HCT116 (cell line): ENCODE results near the gene CHDH. TPM values are rescaled to one million over a fixed set of nuclear protein-coding genes. Genes with fewer than 3 reads are reported as not detected.
A peak's percentile ranks its signal among the peaks of the same experiment; 100 is the strongest.

Experiments
- ATAC-seq: fragments of 200-7000 bp; cut with Tn5 transposase; 2 replicates; pipeline ENCODE4 v1.9.1; 2020; ENCODE audit warnings: mild to moderate bottlenecking, moderate library complexity
- BruUV-seq: library from RNA; stranded (reverse); fragments of 400-500 nt; replicated peaks from 2 replicates; lab custom pipeline; 2021; lab: Mats Ljungman, UMichigan
- CTCF ChIA-PET: fragments of 300-600 bp; sonication (Branson Sonifier 250); formaldehyde crosslinking; loops from one replicate; lab custom pipeline; 2021; ENCODE audit warnings: antibody characterized with exemption; lab: Charles Lee
- POLR2A ChIA-PET: fragments of 300-600, 350-600 bp; sonication (Branson Sonifier 250); formaldehyde crosslinking; loops from one replicate; lab custom pipeline; 2021; ENCODE audit warnings: antibody characterized with exemption; lab: Charles Lee
- RAD21 ChIA-PET, 2 experiments: fragments of 300-600 bp; sonication (Branson Sonifier 250); formaldehyde crosslinking; loops; one replicate each; lab custom pipeline; 2023; ENCODE audit warnings: low total read pairs in 2 of 2; ENCODE audit not compliant: uncharacterized antibody in 2 of 2, unreplicated experiment in 2 of 2, low non-redundant PET in 1 of 2; lab: Charles Lee
- DNase-seq: peaks from one replicate; pipeline ENCODE4 v3.0.0-alpha.2; 2010; ENCODE audit warnings: low read depth, low spot score
- H2AFZ ChIP-seq: fragments of 200-600 bp; shearing (Covaris generic), sonication (generic); 2 replicates; pipeline ENCODE4 v1.6.1; 2017; ENCODE audit warnings: low read depth, mixed run types, mixed read lengths, antibody characterized with exemption, low read length; ENCODE audit not compliant: poor library complexity, severe bottlenecking
- H3K27ac ChIP-seq: 2 replicates; pipeline ENCODE4 v1.5.1; 2012; ENCODE audit warnings: low read depth, low read length
- H3K27me3 ChIP-seq: fragments of 200-600 bp; sonication (generic); 2 replicates; pipeline ENCODE4 v1.6.1; 2016; ENCODE audit warnings: mixed run types, low read length, mixed read lengths; ENCODE audit not compliant: insufficient read depth
- H3K36me3 ChIP-seq, 2 experiments: fragments of 200-500 bp in 1 of 2; fragments of 200-600 bp in 1 of 2; sonication (Bioruptor generic) in 1 of 2; sonication (generic) in 1 of 2; 2 replicates each; pipeline versions ENCODE4 v1.5.1 to v1.6.1; 2014 to 2016; ENCODE audit warnings: low read length in 2 of 2, inconsistent platforms in 1 of 2, mixed read lengths in 1 of 2, mixed run types in 1 of 2; ENCODE audit not compliant: insufficient read depth in 2 of 2, control insufficient read depth in 1 of 2
- H3K4me1 ChIP-seq, 2 experiments: fragments of 200-600 bp in 1 of 2; sonication (generic) in 1 of 2; 2 replicates each; pipeline versions ENCODE4 v1.5.1 to v1.6.1; 2012 to 2017; ENCODE audit warnings: low read length in 2 of 2, inconsistent platforms in 1 of 2, mild to moderate bottlenecking in 1 of 2, mixed read lengths in 1 of 2, mixed run types in 1 of 2, moderate library complexity in 1 of 2; ENCODE audit not compliant: insufficient read depth in 2 of 2, control insufficient read depth in 1 of 2
- H3K4me2 ChIP-seq: fragments of 200-600 bp; sonication (generic); 2 replicates; pipeline ENCODE4 v1.6.1; 2017; ENCODE audit warnings: mixed run types, low read length, mixed read lengths
- H3K4me3 ChIP-seq, 2 experiments: fragments of 200-600 bp in 1 of 2; sonication (generic) in 1 of 2; replicated peaks in 1 of 2; 2 replicates each; pipeline ENCODE4 v1.5.1; 2011 to 2016; ENCODE audit warnings: low read length in 2 of 2, control low read depth in 1 of 2, low read depth in 1 of 2, mild to moderate bottlenecking in 1 of 2, mixed read lengths in 1 of 2, mixed run types in 1 of 2
- H3K79me2 ChIP-seq: fragments of 200-600 bp; sonication (generic); 2 replicates; pipeline ENCODE4 v1.6.1; 2017; ENCODE audit warnings: mild to moderate bottlenecking, mixed run types, low read length, moderate library complexity, mixed read lengths; ENCODE audit not compliant: insufficient read depth
- H3K9ac ChIP-seq: fragments of 200-600 bp; sonication (generic); 2 replicates; pipeline ENCODE4 v1.6.1; 2016; ENCODE audit warnings: low read length, mixed read lengths
- H3K9me2 ChIP-seq: fragments of 200-600 bp; sonication (generic), shearing (Covaris generic); 2 replicates; pipeline ENCODE4 v1.6.1; 2017; ENCODE audit warnings: mixed run types, mild to moderate bottlenecking, moderate library complexity; ENCODE audit not compliant: insufficient read depth
- H3K9me3 ChIP-seq, 2 experiments: fragments of 200-500 bp in 1 of 2; fragments of 200-600 bp in 1 of 2; sonication (Bioruptor generic) in 1 of 2; sonication (generic) in 1 of 2; 2 replicates each; pipeline ENCODE4 v1.6.1; 2014 to 2017; ENCODE audit warnings: low read length in 2 of 2, mixed read lengths in 2 of 2, inconsistent platforms in 1 of 2, low read depth in 1 of 2, mild to moderate bottlenecking in 1 of 2, mixed run types in 1 of 2, moderate library complexity in 1 of 2; ENCODE audit not compliant: control insufficient read depth in 1 of 2, insufficient read depth in 1 of 2
- H4K20me1 ChIP-seq: fragments of 200-600 bp; sonication (generic), shearing (Covaris generic); 2 replicates; pipeline ENCODE4 v1.6.1; 2017; ENCODE audit warnings: mixed run types, mild to moderate bottlenecking, moderate library complexity; ENCODE audit not compliant: insufficient read depth
- EZH2 ChIP-seq: fragments of 200-600 bp; sonication (generic); IDR thresholded peaks from 2 replicates; pipeline ENCODE4 v1.6.1; 2017; ENCODE audit warnings: antibody characterized with exemption, mixed run types
- JUND ChIP-seq: IDR thresholded peaks from 2 replicates; pipeline ENCODE4 v1.6.1; 2012
- POLR2A ChIP-seq: IDR thresholded peaks from 2 replicates; pipeline ENCODE4 v1.7.0; 2011; ENCODE audit warnings: borderline replicate concordance; ENCODE audit not compliant: insufficient read depth, insufficient read length; ENCODE audit errors: extremely low read depth
- SIN3A ChIP-seq: IDR thresholded peaks from 2 replicates; pipeline ENCODE4 v1.6.1; 2012; ENCODE audit warnings: low read depth
- TCF7L2 ChIP-seq: IDR thresholded peaks from 2 replicates; pipeline ENCODE4 v1.7.0; 2011; ENCODE audit warnings: borderline replicate concordance, inconsistent platforms; ENCODE audit not compliant: insufficient read depth, insufficient read length; ENCODE audit errors: extremely low read depth
- YY1 ChIP-seq: IDR thresholded peaks from 2 replicates; pipeline ENCODE4 v1.6.1; 2011; ENCODE audit warnings: low read length, low read depth, moderate library complexity, mild to moderate bottlenecking; ENCODE audit not compliant: insufficient replicate concordance; ENCODE audit errors: extremely low read depth
- ZFX ChIP-seq: fragments of 450-650 bp; IDR thresholded peaks from 2 replicates; pipeline ENCODE4 v1.6.1; 2017
- intact Hi-C: fragments of 100-400 bp; cut with micrococcal nuclease; formaldehyde crosslinking; loops from 2 replicates; pipeline ENCODE4 v1.10.0; 2022
- total RNA-seq: library from RNA; stranded (reverse); gene quantifications from one replicate; pipeline ENCODE4 v1.2.1, GENCODE V29; 2021; ENCODE audit not compliant: unreplicated experiment
- TF ChIP-seq, protein P1 (sequence below), 3 experiments: fragments of 200-600 bp in 1 of 3; sonication (generic) in 1 of 3; IDR thresholded peaks in 2 of 3; conservative IDR thresholded peaks in 1 of 3; 2 replicates each; pipeline ENCODE4 v1.5.1; 2012 to 2017; ENCODE audit warnings: low read depth in 2 of 3, low read length in 2 of 3, antibody characterized with exemption in 1 of 3, borderline replicate concordance in 1 of 3, control low read depth in 1 of 3, mild to moderate bottlenecking in 1 of 3, mixed read lengths in 1 of 3, mixed run types in 1 of 3, moderate library complexity in 1 of 3; ENCODE audit not compliant: insufficient read depth in 1 of 3
- TF ChIP-seq, protein P2 (sequence below): IDR thresholded peaks from 2 replicates; pipeline ENCODE4 v1.6.1; 2012

CHDH gene
- total RNA-seq, 1 experiment from 2014 or later = 10.8 TPM

DNA sequence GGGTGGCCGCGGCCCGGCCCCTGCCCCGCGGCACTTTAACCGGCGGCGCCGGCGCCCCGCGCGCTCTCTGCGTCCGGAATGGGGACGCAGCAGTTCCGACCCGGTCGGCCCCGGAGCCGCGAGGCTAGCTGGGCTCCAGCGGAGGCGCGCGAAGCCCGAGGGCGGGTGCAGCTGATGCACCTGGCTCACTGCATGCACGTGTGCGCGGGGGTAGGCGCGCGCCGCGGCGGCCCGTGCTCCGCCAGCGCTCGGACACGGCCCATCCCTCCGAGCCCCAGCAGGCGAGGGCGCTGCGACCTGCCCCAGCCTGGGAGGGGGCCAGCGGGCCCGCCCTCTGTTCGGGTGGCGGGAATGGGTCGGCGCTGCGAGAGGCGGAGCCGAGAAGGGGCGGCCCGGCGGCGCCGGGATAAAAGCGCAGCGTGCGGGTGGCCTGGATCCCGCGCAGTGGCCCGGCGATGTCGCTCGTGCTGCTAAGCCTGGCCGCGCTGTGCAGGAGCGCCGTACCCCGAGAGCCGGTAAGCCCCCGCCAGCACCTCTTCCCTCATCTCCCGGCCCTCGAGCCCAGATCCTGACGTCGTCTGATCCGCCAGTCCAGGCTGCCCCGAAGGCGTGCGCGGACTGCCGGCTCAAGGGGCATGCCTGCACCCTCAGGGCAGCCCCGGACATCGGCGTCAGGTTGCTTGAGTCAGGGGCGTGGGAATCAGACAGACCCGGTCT is at the start of gene CHDH, which contains the start of gene IL17RB (continued):
- TF ChIP-seq JUND = no peak
- TF ChIP-seq, protein P1, sequence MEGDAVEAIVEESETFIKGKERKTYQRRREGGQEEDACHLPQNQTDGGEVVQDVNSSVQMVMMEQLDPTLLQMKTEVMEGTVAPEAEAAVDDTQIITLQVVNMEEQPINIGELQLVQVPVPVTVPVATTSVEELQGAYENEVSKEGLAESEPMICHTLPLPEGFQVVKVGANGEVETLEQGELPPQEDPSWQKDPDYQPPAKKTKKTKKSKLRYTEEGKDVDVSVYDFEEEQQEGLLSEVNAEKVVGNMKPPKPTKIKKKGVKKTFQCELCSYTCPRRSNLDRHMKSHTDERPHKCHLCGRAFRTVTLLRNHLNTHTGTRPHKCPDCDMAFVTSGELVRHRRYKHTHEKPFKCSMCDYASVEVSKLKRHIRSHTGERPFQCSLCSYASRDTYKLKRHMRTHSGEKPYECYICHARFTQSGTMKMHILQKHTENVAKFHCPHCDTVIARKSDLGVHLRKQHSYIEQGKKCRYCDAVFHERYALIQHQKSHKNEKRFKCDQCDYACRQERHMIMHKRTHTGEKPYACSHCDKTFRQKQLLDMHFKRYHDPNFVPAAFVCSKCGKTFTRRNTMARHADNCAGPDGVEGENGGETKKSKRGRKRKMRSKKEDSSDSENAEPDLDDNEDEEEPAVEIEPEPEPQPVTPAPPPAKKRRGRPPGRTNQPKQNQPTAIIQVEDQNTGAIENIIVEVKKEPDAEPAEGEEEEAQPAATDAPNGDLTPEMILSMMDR (IDR thresholded peaks at IDR 0.05 in 2 of 3, conservative IDR thresholded peaks at IDR 0.05 in 1 of 3; ENCODE audit: borderline replicate concordance in 1 of 3, insufficient read depth in 1 of 3, low read depth in 2 of 3, low read length in 2 of 3) = no peak
- TF ChIP-seq, protein P2, sequence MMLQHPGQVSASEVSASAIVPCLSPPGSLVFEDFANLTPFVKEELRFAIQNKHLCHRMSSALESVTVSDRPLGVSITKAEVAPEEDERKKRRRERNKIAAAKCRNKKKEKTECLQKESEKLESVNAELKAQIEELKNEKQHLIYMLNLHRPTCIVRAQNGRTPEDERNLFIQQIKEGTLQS = no peak

DNA sequence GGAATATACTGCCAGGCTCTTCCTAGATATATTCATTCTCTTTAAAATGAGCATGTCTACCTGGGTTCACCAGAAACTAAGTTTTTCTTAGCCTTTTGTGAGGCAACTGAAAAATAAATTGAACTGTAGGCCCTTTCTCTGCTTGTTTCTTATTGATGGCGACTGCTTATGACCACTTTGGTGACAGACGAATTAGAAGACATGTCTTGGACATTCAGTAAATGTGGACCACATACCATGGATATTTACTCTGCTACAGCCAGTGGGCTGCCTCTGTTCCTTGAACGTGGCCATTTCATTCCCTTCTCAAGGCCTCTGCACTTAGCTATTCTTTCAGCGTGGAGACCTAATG is 46.0 kb upstream of the CHDH start:
- H3K4me3 ChIP-seq = peak overlapping the region; percentile 85 to 95
- DNase-seq = no peak
- H3K4me2 ChIP-seq = peak overlapping the region; percentile 91
- no peaks in the 10 kb centered on the region for H3K9me3 ChIP-seq
- peak overlapping the region; percentile 86 for H3K9ac ChIP-seq
- H3K79me2 ChIP-seq = peaks cover 34% of the 10 kb centered on the region
- ATAC-seq = no peak
- no peaks in the 10 kb centered on the region for H3K27me3 ChIP-seq
- ChIA-PET POLR2A (interaction anchor here (1.1 to 1.4 kb wide), 3 partner anchors 8 to 47 kb away, joined by 3 to 6 read pairs (median 4); no protein-coding TSS in a partner anchor), RAD21 (no interaction called here), CTCF (interaction anchor here (1.1 kb wide), 1 partner anchor 51 kb away, joined by 3 read pairs; no protein-coding TSS in a partner anchor)
- peaks cover 10 to 20% of the 10 kb centered on the region in 2 experiments; a peak in 3 of 4 replicates for H3K4me1 ChIP-seq
- peak overlapping the region; percentile 54 for H3K27ac ChIP-seq
- intact Hi-C loops = loop anchor here (10.0 kb wide), 1 partner anchor 537 kb away; no protein-coding TSS in a partner anchor
- H3K36me3 ChIP-seq = no peaks in the 10 kb centered on the region
- no peaks in the 10 kb centered on the region for H3K9me2 ChIP-seq
- H4K20me1 ChIP-seq = no peaks in the 10 kb centered on the region
- no peak overlapping the region for H2AFZ ChIP-seq
- BruUV-seq = TSS peak; percentile 98
- TF ChIP-seq, protein P1 (IDR thresholded peaks at IDR 0.05 in 2 of 3, conservative IDR thresholded peaks at IDR 0.05 in 1 of 3; ENCODE audit: borderline replicate concordance in 1 of 3, insufficient read depth in 1 of 3, low read depth in 2 of 3, low read length in 2 of 3) = no peak
- TF ChIP-seq EZH2 = no peak
- TF ChIP-seq TCF7L2 = no peak
- TF ChIP-seq ZFX = no peak
- TF ChIP-seq POLR2A = no peak
- TF ChIP-seq SIN3A = peak; percentile 4; the same call in 1 of the 2 replicates
- TF ChIP-seq YY1 = no peak
